Measurements from ENCODE around the gene ZBTB42. TPM values are rescaled to one million over a fixed set of nuclear protein-coding genes. Genes with fewer than 3 reads are reported as not detected.

ZBTB42 gene
- total RNA-seq, 1 experiment from 2014 or later: 1.4 TPM

DNA sequence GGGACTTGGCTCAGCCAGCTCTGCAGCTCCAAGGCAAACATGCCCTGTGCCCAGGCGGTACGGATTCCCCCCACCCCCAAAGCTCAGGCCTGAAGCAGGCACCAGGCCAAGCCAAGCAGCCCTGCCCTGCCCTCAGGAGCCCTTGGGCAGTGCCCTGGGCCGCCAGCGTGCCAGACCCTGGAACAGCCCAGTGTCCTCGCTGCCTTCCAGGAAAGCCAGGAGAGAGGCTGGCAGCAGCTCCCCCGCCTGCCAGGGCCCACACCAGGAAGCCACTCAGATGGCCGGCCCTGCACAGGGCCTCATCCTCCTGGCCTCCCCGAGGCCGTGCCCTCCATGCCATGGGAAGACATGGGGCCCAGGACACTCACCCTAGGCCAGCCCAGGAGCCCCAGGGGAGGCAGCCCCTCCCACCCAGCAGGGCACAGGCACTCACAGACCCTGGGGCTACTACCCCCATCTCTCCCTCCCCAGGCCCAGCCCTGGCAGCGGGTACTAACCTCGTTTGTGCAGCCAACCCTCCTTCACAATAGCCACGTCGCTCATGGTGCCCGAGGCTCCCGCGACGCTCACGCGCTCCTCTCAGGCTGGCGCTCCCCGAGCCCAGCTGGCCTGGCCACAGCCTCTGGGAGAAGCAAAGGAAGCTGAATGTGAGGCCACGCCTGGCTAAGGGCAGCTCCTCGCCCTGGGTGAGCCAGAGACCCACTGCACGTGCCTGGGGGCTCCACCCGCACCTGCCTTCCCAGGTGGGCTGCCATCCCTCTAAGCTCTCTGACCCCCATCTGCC is 8.6 kb upstream of the ZBTB42 start:
- Histone ChIP-seq H3K4me3 (no peak overlapping the region), H3K36me3 (peaks cover 73% of the 10 kb centered on the region), H3K9me3 (replicated peaks) (0 out of 2 replicates have a peak, but pooled peaks cover 2% of the 10 kb centered on the region), H3K27ac (no peak overlapping the region), H3K27me3 (replicated peaks) (no peaks in the 10 kb centered on the region), H3K4me1 (replicated peaks) (peaks cover 27% of the 10 kb centered on the region)
- no peak for DNase-seq (ENCODE audit: low read depth in 1 of 2, low spot score in 2 of 2)

DNA sequence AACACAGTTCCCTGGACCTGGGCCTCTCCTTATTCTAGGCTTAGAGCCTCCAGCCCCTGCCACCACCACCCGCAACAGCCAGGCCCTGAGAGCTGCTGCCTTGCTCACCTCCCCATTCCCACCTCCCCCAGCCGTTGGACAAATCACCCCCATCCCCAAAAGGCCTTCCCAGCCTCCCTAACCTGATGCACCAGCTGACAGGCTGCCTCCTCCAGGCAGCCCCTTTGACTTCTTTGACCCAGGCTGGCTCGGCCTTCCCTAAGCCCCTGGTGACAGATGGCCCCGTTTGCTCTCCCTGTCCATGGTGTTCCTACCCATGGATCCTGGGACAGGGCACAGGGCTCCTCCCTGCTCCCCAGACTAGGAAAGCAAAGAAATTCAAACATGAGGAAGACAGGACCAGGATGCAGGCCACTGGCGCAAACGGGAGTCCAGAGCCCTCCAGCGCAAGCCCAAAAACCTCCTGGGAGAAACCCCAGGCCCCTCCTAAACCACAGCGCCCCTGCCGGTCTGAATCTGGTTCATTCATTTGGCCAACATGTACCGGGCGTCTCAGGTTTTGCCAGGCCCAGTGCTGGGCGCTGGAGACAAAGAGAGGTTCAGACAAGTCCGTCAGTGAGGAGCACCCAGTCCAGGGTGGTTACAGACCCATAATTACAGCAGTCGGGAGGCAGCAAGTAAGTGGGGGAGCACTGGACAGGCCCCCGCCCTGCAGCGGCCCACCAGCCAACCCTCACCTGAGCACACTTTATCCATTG is 7.8 kb upstream of the ZBTB42 start:
- Histone ChIP-seq H3K27ac (no peak overlapping the region), H3K27me3 (replicated peaks) (no peaks in the 10 kb centered on the region), H3K4me3 (no peak overlapping the region)

DNA sequence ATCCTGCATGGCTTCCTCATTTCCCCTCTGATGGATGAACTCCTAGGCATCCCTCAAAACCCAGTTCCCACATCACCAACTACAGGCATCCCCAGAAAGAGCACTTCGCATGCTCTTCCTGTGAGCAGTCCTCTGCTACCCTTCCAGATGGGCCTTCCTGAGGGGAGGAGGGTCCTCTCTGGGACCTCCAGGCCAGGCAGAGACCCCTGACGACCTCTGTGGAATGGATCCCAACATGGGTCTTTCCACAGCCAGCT is 7.3 kb upstream of the ZBTB42 start:
- no peak for DNase-seq (ENCODE audit: low read depth in 1 of 2, low spot score in 2 of 2)
- Histone ChIP-seq H3K4me3 (peak overlapping the region; percentile 95), H3K9me3 (replicated peaks) (0 out of 2 replicates have a peak, but pooled peaks cover 2% of the 10 kb centered on the region), H3K27me3 (replicated peaks) (no peaks in the 10 kb centered on the region), H3K27ac (no peak overlapping the region), H3K36me3 (peaks cover 60% of the 10 kb centered on the region), H3K4me1 (replicated peaks) (peaks cover 32% of the 10 kb centered on the region)

More for the DNA sequence above, 7.8 kb upstream of the ZBTB42 start:
- no peak for DNase-seq (ENCODE audit: low read depth in 1 of 2, low spot score in 2 of 2)
- H3K4me1 ChIP-seq (replicated peaks): peaks cover 32% of the 10 kb centered on the region
- H3K36me3 ChIP-seq: peaks cover 65% of the 10 kb centered on the region
- 0 out of 2 replicates have a peak, but pooled peaks cover 2% of the 10 kb centered on the region for H3K9me3 ChIP-seq (replicated peaks)

DNA sequence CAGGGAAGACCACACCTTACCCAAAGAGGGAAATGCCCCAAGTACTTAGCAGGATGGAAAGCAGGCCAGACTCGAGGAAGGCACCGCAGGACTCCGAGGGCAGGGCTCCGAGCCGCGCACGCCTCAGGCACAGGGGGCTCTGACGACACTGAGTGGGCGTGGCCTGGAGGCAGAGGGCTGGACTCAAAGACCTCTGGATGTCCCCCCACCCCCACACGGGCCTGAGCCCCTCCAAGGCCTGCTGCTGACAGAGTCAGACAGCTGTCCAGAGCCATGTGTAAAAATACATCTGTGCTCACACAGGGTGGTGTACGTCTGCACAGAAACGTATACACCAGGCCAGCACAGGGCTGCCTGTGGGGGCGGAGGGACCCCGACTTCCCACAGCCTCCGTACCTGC is 6.8 kb upstream of the ZBTB42 start:
- peak; percentile 36 to 70 for DNase-seq (ENCODE audit: low read depth in 1 of 2, low spot score in 2 of 2)
- H3K27ac ChIP-seq: no peak overlapping the region

DNA sequence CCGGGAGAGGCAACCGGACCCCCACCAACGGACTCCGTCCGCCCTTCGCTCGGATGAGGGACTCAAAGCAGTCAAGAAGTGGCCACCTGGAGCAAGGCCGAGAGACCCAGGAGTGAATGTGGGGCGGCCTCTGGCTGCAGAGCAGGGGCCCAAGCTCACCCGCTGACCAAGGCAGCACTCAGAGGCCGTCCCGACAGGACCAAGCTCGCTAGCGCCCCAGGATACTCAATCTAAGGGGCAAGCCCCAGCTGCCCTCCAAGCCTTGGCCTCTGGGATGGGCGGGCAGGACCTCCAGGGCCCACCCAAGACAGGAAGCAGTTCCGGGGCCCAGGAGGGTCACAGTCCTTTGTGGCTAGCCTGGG is 6.3 kb upstream of the ZBTB42 start:
- peaks cover 32% of the 10 kb centered on the region for H3K4me1 ChIP-seq (replicated peaks)
- no peaks in the 10 kb centered on the region for H3K27me3 ChIP-seq (replicated peaks)
- H3K27ac ChIP-seq: peak overlapping the region; percentile 42; the same call in 1 of the 2 replicates
- H3K9me3 ChIP-seq (replicated peaks): 0 out of 2 replicates have a peak, but pooled peaks cover 2% of the 10 kb centered on the region
- peak overlapping the region; percentile 95 for H3K4me3 ChIP-seq
- peaks cover 50% of the 10 kb centered on the region for H3K36me3 ChIP-seq
- peak in 1 of 2 experiments; percentile 37 for DNase-seq (ENCODE audit: low read depth in 1 of 2, low spot score in 2 of 2)

More for the DNA sequence above, 6.8 kb upstream of the ZBTB42 start:
- Histone ChIP-seq H3K9me3 (replicated peaks) (0 out of 2 replicates have a peak, but pooled peaks cover 2% of the 10 kb centered on the region), H3K27me3 (replicated peaks) (no peaks in the 10 kb centered on the region), H3K36me3 (peaks cover 55% of the 10 kb centered on the region), H3K4me1 (replicated peaks) (peaks cover 32% of the 10 kb centered on the region), H3K4me3 (peak overlapping the region; percentile 95)

DNA sequence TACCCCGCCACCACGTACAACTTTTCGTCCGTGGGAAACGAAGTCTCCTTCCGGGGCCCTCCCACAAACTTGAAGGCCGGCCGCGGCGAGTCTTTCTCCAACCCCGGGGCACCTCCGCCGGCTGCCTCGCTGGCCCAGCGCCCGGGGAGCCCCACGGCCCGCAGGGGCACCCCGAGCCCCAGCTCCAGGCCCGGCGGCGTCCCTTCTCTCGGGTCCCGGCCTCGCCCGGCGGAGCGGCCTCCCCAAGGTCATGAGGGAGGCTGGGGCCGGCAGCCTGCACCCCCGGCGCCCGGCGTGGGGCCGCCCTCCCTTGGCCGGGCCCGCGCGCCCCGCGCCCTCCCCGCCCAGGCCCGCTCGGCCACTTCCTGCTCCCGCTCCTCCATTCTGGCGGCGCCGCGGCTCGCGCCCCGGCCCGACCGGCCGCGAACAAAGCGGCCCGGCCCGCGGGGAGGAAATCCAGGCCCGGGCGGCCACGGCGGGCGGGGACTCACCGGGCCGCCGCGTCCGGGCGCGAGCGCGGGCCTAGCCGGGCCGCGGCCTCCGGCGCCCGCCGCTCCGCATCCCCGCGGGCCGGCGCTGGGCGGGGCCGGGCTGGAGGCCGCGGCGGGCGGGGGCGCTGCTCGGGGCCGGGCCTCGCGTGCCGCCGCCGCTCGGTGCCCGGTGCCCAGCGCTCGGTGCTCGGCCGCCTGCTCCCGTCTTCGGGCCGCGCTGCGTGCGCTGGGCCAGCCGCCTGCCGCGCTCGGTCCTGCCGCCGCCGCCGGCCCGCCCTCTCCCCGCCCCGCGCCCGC is 5.7 kb upstream of the ZBTB42 start, which contains the start of gene AKT1:
Gene AKT1, minus strand, starts transcription at position 756 of the 788 bp plus-strand sequence. CDS start 3,105 bp downstream, outside the sequence.
- peaks cover 32% of the 10 kb centered on the region for H3K4me1 ChIP-seq (replicated peaks)
- H3K27ac ChIP-seq: peak within 1 kb of the TSS; percentile 42; the same call in 1 of the 2 replicates
- H3K4me3 ChIP-seq: peak within 1 kb of the TSS; percentile 95
- H3K27me3 ChIP-seq (replicated peaks): no peaks in the 10 kb centered on the region
- 0 out of 2 replicates have a peak, but pooled peaks cover 2% of the 10 kb centered on the region for H3K9me3 ChIP-seq (replicated peaks)
- DNase-seq (ENCODE audit: low read depth in 1 of 2, low spot score in 2 of 2): no peak
- peaks cover 46% of the 10 kb centered on the region for H3K36me3 ChIP-seq

DNA sequence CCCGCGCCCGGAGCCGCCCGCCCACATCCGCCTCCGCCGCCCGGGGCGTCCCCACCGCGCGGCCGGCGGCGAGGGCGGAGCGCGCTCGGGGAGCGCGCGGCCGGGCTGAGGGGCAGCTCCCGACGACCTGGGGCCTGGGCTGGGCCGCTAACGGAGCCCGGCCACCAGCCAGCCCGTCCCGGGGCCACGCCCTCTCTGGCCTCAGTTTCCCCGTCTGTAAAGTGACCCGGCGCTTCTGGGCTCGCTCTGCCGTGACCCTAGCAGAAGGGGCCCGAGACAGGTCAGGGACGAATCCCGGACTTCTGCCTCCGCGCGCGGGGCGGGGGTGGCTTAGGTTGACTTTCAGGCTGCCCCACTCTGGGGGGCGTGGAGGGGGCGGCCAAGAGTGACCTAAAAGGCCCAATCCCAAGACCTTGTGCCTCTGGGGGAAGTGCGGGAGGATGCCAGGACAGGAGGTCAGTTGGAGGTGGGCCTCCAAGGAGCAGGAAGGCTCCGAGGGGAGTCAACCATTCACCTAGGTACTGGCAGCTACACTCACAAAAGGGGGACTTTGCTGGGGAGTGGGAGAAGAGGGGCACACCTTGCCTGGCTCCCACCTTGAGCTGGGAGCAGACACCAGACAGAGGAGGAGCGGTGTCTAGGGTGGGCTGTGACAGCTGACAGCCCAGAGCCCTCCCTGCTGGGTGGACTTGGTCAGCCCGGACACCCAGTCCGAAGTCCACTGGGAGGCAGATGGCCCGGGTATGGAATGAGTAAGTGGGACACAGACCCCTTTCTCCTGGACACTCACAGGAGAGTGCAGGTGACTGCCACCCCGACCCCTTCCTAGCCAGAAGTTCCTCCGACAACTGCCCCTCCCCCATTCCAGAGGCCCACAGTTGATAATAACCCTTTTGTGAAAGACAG is 4.9 kb upstream of the ZBTB42 start:
- Histone ChIP-seq H3K27ac (no peak overlapping the region), H3K27me3 (replicated peaks) (no peaks in the 10 kb centered on the region), H3K4me3 (peak overlapping the region; percentile 95), H3K4me1 (replicated peaks) (peaks cover 35% of the 10 kb centered on the region), H3K36me3 (peaks cover 38% of the 10 kb centered on the region), H3K9me3 (replicated peaks) (0 out of 2 replicates have a peak, but pooled peaks cover 2% of the 10 kb centered on the region)
- no peak for DNase-seq (ENCODE audit: low read depth in 1 of 2, low spot score in 2 of 2)

DNA sequence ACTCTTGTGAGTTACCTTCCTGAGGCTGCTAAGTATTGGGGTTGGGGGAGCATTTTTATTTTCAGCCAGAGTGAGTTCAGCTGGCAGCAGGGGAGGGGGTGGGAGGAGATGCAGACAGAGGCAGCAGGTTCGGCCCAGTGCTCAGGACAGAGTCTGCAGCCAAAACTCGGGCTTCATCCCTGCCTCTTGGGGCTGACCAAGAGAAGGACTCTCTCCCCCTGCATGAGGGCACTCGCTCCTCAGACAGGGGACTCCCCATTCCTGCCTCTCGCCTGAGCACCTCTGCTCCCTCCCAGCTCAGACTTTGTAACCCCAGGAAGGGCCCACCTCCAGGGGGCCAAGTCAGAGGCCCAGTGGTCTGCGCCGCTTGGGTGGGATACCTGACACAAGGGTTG is 4.2 kb upstream of the ZBTB42 start:
- peaks cover 31% of the 10 kb centered on the region for H3K36me3 ChIP-seq
- no peak overlapping the region for H3K27ac ChIP-seq
- peaks cover 42% of the 10 kb centered on the region for H3K4me1 ChIP-seq (replicated peaks)
- no peak for DNase-seq (ENCODE audit: low read depth in 1 of 2, low spot score in 2 of 2)
- no peak overlapping the region for H3K4me3 ChIP-seq
- no peaks in the 10 kb centered on the region for H3K27me3 ChIP-seq (replicated peaks)
- 0 out of 2 replicates have a peak, but pooled peaks cover 2% of the 10 kb centered on the region for H3K9me3 ChIP-seq (replicated peaks)

DNA sequence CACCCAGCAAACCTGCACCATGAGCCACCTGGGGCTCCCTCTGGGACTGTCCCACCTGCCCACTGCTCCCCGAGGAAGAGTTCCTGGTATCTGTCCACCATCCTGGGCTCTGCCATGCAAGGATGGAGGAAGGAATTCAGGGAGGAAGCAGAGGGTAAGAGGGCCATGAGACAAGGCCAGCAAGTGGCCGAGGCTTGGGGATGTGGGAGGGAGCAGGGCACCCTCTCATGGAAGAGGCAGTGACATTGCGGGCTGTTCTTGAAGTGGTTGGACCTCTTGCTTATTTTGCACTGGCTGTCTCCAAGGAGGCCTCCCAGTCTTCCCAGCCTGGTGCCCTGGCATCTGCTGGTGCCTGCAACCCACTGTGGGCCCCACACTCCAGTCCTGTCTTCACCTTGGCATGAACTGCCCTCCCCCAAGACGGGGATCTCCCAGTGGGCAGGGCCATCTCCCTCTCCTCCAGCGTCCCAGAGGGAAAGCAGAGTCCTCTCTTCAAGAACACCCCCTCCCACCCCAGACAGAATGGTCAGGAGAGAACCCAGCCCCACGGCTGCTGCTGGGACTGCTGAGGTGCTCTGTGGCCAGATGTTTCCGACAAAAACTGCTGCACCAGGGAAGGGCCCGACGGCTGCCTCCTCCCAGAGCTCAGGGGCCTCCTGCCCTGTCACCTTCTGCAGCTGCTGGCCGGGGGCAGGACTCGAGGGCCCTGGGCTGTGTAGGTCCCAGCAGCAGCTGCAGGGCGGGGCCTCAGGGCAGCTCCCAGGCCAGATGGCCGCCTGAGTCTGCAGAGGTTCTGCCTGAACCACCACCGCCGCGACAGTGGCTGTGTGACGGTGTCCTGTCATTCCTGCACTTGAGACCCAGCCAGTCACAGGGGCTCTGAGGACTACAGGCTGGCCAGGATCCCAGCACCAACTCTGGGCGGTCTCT is 3.5 kb upstream of the ZBTB42 start:
- no peak for DNase-seq (ENCODE audit: low read depth in 1 of 2, low spot score in 2 of 2)
- H3K4me3 ChIP-seq: no peak overlapping the region
- no peak overlapping the region for H3K27ac ChIP-seq
- H3K4me1 ChIP-seq (replicated peaks): peaks cover 42% of the 10 kb centered on the region
- 0 out of 2 replicates have a peak, but pooled peaks cover 2% of the 10 kb centered on the region for H3K9me3 ChIP-seq (replicated peaks)
- peaks cover 24% of the 10 kb centered on the region for H3K36me3 ChIP-seq
- no peaks in the 10 kb centered on the region for H3K27me3 ChIP-seq (replicated peaks)

DNA sequence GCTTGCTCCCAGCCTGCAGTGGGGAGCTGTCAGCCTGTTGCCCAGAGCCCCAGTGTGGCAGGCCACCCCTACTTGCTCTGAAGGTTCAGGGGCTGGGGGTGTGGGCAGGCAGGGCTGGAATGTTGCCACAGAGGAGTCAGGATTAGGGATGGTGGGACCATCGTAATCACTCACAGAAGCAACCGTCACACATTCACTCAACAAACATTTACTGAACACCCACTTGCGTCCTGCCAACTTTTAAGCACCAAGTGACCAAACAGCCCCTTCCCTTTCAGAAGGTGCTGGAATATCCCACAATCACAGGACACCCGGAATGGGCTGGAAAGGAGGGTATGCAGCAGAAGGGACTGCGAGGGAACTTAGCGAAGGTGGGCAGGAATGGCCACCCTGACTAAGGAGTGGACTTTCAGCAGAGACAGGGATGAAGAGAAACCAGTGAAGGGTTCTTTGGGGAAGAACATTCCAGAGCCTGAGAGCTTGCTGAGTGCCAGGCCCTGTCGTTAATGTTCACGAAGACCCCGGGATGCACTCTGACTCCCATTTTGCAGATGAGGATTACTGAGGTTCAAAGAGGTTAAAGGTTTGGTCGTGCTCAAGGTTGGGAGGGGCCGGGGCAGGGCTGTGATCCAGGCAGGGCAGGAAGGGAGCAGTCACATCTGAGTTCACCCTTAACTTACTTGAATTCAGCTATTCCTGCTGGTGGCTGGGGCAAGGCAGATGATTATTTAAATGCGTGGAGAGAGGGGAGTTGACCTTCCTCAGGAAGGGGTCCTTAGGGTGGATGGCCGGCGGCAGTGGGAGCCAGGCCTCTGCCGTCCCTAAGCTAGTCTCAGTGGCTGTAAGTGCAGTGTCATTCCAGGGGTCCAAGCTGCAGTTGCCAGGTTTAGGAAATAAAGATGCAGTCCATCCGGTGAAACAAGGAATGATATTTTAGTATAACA is 2.3 kb upstream of the ZBTB42 start:
- H3K4me1 ChIP-seq (replicated peaks): peaks cover 39% of the 10 kb centered on the region
- 0 out of 2 replicates have a peak, but pooled peaks cover 2% of the 10 kb centered on the region for H3K9me3 ChIP-seq (replicated peaks)
- H3K36me3 ChIP-seq: peaks cover 14% of the 10 kb centered on the region
- no peak for DNase-seq (ENCODE audit: low read depth in 1 of 2, low spot score in 2 of 2)
- no peaks in the 10 kb centered on the region for H3K27me3 ChIP-seq (replicated peaks)
- no peak overlapping the region for H3K4me3 ChIP-seq
- H3K27ac ChIP-seq: no peak overlapping the region
